Measurements from ENCODE around the gene ATG7. TPM values are rescaled to one million over a fixed set of nuclear protein-coding genes. Genes with fewer than 3 reads are reported as not detected.
A peak's percentile ranks its signal among the peaks of the same experiment; 100 is the strongest.

ATG7 gene
- total RNA-seq, 1 experiment from 2014 or later, result 50.9 TPM

DNA sequence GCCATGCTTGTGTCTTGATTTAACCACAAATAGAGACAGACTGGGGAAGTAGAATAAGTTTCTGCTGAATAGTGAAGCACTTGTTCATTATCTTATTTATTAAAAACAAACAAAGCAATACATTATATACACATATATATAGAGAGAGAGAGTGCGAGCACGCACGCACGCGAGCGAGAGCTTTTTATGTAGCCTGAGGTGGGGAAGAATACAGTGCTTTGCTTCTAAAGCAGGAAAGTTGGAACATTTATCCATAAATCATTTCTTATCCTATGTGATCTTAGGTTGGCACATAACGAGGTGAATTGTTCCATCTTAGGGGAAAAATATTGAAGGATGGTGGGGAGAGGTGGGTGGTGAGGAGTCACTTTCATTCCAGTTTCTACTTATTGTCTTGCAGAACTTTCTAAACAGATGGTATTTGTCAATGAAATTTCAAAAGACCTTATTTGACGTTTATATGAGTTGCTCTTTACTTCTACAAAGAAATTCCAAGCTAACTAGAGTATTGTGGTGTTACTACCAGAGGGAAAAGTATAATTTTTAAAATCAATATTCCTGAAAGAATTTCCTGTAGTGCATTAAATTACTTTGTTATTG, 110.0 kb downstream of the ATG7 start:
- H3K9ac ChIP-seq (ENCODE audit: low read length), result peak overlapping the region; percentile 50; the same call in 1 of the 2 replicates
- H3K4me1 ChIP-seq (ENCODE audit: low read length), result peaks cover 58% of the 10 kb centered on the region
- H3K27ac ChIP-seq (ENCODE audit: low read length), result peak overlapping the region; percentile 92
- H3K9me3 ChIP-seq (ENCODE audit: low read length), result no peaks in the 10 kb centered on the region
- no peaks in the 10 kb centered on the region for H3K36me3 ChIP-seq (ENCODE audit: insufficient read depth, low read length)
- no peaks in the 10 kb centered on the region for H3K9me2 ChIP-seq (replicated peaks; ENCODE audit: insufficient read depth, low read length)
- peak overlapping the region; percentile 69 for H3K4me2 ChIP-seq (ENCODE audit: low read depth, low read length, poor library complexity, severe bottlenecking)
- H2AFZ ChIP-seq (ENCODE audit: low read length), result no peak overlapping the region
- H3K27me3 ChIP-seq (ENCODE audit: low read length), result no peaks in the 10 kb centered on the region
- no peak overlapping the region for H3K4me3 ChIP-seq (ENCODE audit: low read length)
- H3K79me2 ChIP-seq (ENCODE audit: low read length), result 0 out of 2 replicates have a peak, but pooled peaks cover 3% of the 10 kb centered on the region
- H4K20me1 ChIP-seq (ENCODE audit: insufficient read depth, low read depth, low read length), result no peaks in the 10 kb centered on the region
- no peak for DNase-seq

DNA sequence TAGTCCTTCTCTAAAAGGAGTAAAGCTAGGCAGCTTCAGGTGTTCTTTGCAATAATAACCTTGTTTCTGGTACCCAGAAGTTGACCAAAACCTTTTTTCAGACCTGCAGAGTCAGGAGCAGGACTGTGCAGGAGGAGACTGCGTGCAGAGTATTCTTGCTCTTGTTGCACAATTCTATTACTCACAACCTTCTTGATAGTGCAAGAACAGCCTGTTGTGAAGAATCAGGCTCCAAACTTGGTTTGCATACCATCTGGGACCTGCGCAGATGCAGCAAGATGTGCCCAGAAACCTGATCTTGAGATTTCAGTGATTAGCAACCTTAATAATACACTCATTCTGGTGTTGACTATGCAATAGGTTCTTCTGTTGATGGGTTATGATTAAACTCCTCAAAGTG, 111.9 kb downstream of the ATG7 start:
- peaks cover 54% of the 10 kb centered on the region for H3K4me1 ChIP-seq (ENCODE audit: low read length)
- 0 out of 2 replicates have a peak, but pooled peaks cover 3% of the 10 kb centered on the region for H3K79me2 ChIP-seq (ENCODE audit: low read length)
- H3K27ac ChIP-seq (ENCODE audit: low read length), result peak overlapping the region; percentile 42; the same call in 1 of the 2 replicates
- H3K4me2 ChIP-seq (ENCODE audit: low read depth, low read length, poor library complexity, severe bottlenecking), result no peak overlapping the region
- no peaks in the 10 kb centered on the region for H3K36me3 ChIP-seq (ENCODE audit: insufficient read depth, low read length)
- no peak overlapping the region for H3K9ac ChIP-seq (ENCODE audit: low read length)
- DNase-seq, result no peak
- H4K20me1 ChIP-seq (ENCODE audit: insufficient read depth, low read depth, low read length), result no peaks in the 10 kb centered on the region
- no peak overlapping the region for H2AFZ ChIP-seq (ENCODE audit: low read length)
- no peaks in the 10 kb centered on the region for H3K9me2 ChIP-seq (replicated peaks; ENCODE audit: insufficient read depth, low read length)
- H3K27me3 ChIP-seq (ENCODE audit: low read length), result no peaks in the 10 kb centered on the region
- H3K4me3 ChIP-seq (ENCODE audit: low read length), result no peak overlapping the region
- H3K9me3 ChIP-seq (ENCODE audit: low read length), result no peaks in the 10 kb centered on the region

DNA sequence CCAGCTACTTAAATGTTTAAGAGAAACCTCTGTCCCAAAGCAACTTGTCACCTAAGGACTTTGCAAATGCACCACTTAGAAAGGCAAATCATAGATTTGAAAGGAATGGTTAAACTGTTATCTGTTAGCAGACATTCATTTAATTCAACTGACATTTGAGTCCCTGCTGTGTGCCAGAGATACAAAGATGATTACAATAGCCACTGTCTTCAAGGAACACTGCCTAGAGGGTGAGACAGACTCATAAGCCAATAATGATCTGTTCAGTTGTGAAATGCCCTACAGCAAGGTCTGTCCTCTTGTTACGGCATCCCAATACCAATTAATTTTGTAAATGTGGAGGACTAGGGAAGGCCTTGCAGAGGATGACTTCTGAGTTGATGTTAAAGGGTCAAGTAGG, 113.1 kb downstream of the ATG7 start:
- no peak overlapping the region for H3K4me3 ChIP-seq (ENCODE audit: low read length)
- no peaks in the 10 kb centered on the region for H3K9me2 ChIP-seq (replicated peaks; ENCODE audit: insufficient read depth, low read length)
- H3K9me3 ChIP-seq (ENCODE audit: low read length), result no peaks in the 10 kb centered on the region
- H3K27ac ChIP-seq (ENCODE audit: low read length), result no peak overlapping the region
- no peaks in the 10 kb centered on the region for H3K36me3 ChIP-seq (ENCODE audit: insufficient read depth, low read length)
- no peak overlapping the region for H2AFZ ChIP-seq (ENCODE audit: low read length)
- H3K9ac ChIP-seq (ENCODE audit: low read length), result no peak overlapping the region
- H3K4me2 ChIP-seq (ENCODE audit: low read depth, low read length, poor library complexity, severe bottlenecking), result no peak overlapping the region
- H3K27me3 ChIP-seq (ENCODE audit: low read length), result no peaks in the 10 kb centered on the region
- H3K79me2 ChIP-seq (ENCODE audit: low read length), result 0 out of 2 replicates have a peak, but pooled peaks cover 3% of the 10 kb centered on the region
- peaks cover 45% of the 10 kb centered on the region for H3K4me1 ChIP-seq (ENCODE audit: low read length)
- no peak for DNase-seq
- no peaks in the 10 kb centered on the region for H4K20me1 ChIP-seq (ENCODE audit: insufficient read depth, low read depth, low read length)

DNA sequence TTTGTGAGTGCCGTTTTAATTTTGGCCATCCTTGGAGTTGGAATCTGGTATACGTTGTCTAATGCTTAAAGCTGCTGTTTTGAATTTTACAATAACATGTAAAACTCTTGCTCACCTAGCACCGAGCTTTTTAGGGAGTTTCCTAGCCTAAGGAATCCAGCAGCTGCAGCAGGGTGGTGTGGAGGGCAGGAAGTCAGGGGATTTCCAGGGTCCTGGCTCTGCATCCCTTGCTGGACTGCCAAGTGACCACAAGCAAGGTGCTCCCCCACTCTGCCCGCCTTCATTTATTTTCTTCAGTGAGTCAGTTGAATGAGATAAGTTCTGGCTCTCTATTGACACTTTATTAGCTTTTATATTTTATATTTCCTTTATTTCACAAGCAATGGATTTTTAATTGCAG, 113.7 kb downstream of the ATG7 start:
- Histone ChIP-seq H3K4me2 (ENCODE audit: low read depth, low read length, poor library complexity, severe bottlenecking) (no peak overlapping the region), H3K27me3 (ENCODE audit: low read length) (no peaks in the 10 kb centered on the region), H3K36me3 (ENCODE audit: insufficient read depth, low read length) (no peaks in the 10 kb centered on the region), H3K4me1 (ENCODE audit: low read length) (peaks cover 45% of the 10 kb centered on the region), H3K9me2 (replicated peaks; ENCODE audit: insufficient read depth, low read length) (no peaks in the 10 kb centered on the region), H3K9ac (ENCODE audit: low read length) (no peak overlapping the region), H2AFZ (ENCODE audit: low read length) (no peak overlapping the region), H3K4me3 (ENCODE audit: low read length) (no peak overlapping the region), H3K79me2 (ENCODE audit: low read length) (0 out of 2 replicates have a peak, but pooled peaks cover 3% of the 10 kb centered on the region), H3K27ac (ENCODE audit: low read length) (no peak overlapping the region), H4K20me1 (ENCODE audit: insufficient read depth, low read depth, low read length) (no peaks in the 10 kb centered on the region), H3K9me3 (ENCODE audit: low read length) (no peaks in the 10 kb centered on the region)
- no peak for DNase-seq

DNA sequence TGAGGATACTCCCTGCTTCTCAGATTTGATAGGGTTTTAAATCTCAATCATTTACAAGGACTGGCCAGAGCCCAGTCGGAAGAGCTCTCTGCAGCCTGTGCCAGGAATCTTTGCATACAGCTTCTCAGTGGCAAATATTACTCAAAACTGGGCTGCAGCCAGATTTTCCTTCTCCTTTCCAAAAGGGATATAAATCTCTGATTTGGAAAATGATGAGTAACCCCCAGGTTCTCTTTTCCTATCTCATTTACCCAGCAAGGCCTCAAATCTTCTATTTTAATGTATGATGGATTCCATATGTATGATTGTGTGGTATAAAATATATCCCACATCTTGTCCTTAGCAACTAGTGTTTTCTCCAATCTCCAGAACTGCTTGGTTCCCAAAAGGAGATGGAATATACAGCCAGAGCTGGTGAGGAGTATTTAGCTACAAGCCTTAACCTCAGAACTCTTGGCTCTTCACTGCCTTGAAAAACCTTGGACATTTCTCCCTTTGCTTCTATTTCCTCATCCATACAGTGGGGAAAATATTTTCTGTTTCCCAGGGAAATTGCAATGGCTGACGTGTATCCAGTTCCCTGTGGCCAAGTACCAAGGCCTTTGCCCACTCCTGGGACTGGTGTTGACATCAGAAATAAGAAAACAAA, 114.4 kb downstream of the ATG7 start:
- H3K9ac ChIP-seq (ENCODE audit: low read length), result no peak overlapping the region
- H3K27me3 ChIP-seq (ENCODE audit: low read length), result no peaks in the 10 kb centered on the region
- DNase-seq, result no peak
- no peaks in the 10 kb centered on the region for H3K9me3 ChIP-seq (ENCODE audit: low read length)
- no peak overlapping the region for H3K27ac ChIP-seq (ENCODE audit: low read length)
- H3K36me3 ChIP-seq (ENCODE audit: insufficient read depth, low read length), result no peaks in the 10 kb centered on the region
- H3K79me2 ChIP-seq (ENCODE audit: low read length), result 0 out of 2 replicates have a peak, but pooled peaks cover 3% of the 10 kb centered on the region
- H3K9me2 ChIP-seq (replicated peaks; ENCODE audit: insufficient read depth, low read length), result no peaks in the 10 kb centered on the region
- H3K4me1 ChIP-seq (ENCODE audit: low read length), result peaks cover 45% of the 10 kb centered on the region
- no peak overlapping the region for H3K4me2 ChIP-seq (ENCODE audit: low read depth, low read length, poor library complexity, severe bottlenecking)
- no peak overlapping the region for H2AFZ ChIP-seq (ENCODE audit: low read length)
- no peak overlapping the region for H3K4me3 ChIP-seq (ENCODE audit: low read length)
- H4K20me1 ChIP-seq (ENCODE audit: insufficient read depth, low read depth, low read length), result no peaks in the 10 kb centered on the region

DNA sequence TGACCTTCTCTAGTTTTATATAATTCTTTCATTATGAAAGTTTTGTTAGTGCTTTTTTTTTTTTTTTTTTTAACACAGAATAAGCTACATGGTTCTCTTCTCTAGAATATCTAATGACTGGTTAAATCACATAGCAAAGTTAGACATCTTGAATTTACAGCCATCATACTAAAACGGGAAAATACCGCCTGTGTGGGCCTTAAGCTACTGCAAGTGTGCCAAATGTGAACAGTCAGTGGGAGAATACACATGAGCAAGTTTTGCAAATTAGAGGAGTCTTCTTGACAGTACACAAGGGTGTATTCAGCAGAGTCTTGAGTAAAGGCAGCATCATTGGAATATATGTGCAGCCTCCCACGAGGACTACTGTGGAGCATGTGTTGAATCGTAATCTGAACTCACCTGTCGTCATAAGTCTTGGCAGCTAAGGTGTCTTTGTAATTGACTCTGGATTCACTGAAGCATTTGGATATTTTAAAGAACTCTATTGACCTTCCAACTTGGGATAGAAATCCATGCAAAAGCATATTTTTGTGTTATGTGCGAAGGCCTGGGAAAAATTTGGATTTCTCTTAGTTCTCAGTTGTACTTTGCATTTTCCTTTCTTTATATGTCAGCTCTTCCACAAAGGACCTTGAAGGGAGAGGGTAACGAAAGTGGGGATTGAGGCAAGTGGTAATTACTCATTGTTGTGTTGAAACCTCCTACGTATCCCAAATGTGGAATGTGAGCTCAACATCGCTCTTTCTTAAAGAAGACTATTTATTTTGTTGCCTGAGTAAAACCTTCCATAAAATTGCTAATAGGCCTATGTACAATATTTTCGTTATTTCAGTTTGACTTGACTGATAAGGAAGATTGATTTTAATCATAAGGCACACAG, 117.4 kb downstream of the ATG7 start:
- Histone ChIP-seq H2AFZ (ENCODE audit: low read length) (no peak overlapping the region), H3K27ac (ENCODE audit: low read length) (no peak overlapping the region), H3K27me3 (ENCODE audit: low read length) (no peaks in the 10 kb centered on the region), H3K4me1 (ENCODE audit: low read length) (peaks cover 25% of the 10 kb centered on the region), H3K36me3 (ENCODE audit: insufficient read depth, low read length) (no peaks in the 10 kb centered on the region), H3K4me3 (ENCODE audit: low read length) (no peak overlapping the region), H4K20me1 (ENCODE audit: insufficient read depth, low read depth, low read length) (no peaks in the 10 kb centered on the region), H3K9me2 (replicated peaks; ENCODE audit: insufficient read depth, low read length) (no peaks in the 10 kb centered on the region), H3K9me3 (ENCODE audit: low read length) (no peaks in the 10 kb centered on the region), H3K9ac (ENCODE audit: low read length) (no peak overlapping the region), H3K79me2 (ENCODE audit: low read length) (no peaks in the 10 kb centered on the region), H3K4me2 (ENCODE audit: low read depth, low read length, poor library complexity, severe bottlenecking) (no peak overlapping the region)
- no peak for DNase-seq

DNA sequence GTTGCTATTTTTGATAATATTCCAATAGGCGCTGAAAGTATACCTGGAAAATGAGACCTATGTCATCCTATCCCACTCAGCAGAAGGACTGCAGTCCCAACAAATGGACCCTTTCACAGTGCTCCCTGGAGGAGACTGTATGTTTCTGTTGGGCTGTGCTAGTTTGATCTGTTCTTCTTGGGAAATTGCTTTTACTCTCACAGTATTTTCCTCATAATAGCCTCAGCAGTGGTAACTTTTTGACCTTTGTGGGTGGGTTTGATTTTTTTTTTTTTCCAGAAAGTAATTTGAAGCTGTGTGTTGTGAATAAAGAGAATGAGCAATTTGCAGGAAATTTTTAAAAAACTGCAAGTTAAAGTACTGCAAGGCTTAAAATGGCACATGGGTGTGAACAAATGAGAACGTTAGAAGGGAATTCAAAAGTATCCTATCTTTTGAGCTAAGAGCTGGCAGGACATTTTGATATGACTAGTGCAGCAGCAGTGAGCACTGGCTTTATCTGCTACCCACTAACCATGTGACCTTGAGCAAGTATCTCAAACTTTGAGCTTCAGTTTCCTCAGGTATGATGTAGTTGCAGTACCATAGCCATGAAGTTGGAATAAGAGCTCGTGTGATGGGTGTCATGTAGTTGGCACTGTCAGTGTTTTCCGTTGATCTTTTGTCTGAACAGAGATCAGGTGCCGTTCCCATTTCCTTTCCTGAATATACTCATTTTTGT, 118.4 kb downstream of the ATG7 start:
- H3K27ac ChIP-seq (ENCODE audit: low read length), result peak overlapping the region; percentile 25; the same call in 1 of the 2 replicates
- H3K4me1 ChIP-seq (ENCODE audit: low read length), result peaks cover 25% of the 10 kb centered on the region
- H2AFZ ChIP-seq (ENCODE audit: low read length), result no peak overlapping the region
- no peak for DNase-seq
- no peaks in the 10 kb centered on the region for H4K20me1 ChIP-seq (ENCODE audit: insufficient read depth, low read depth, low read length)
- no peaks in the 10 kb centered on the region for H3K36me3 ChIP-seq (ENCODE audit: insufficient read depth, low read length)
- no peaks in the 10 kb centered on the region for H3K27me3 ChIP-seq (ENCODE audit: low read length)
- no peaks in the 10 kb centered on the region for H3K9me3 ChIP-seq (ENCODE audit: low read length)
- no peaks in the 10 kb centered on the region for H3K9me2 ChIP-seq (replicated peaks; ENCODE audit: insufficient read depth, low read length)
- H3K4me3 ChIP-seq (ENCODE audit: low read length), result no peak overlapping the region
- no peaks in the 10 kb centered on the region for H3K79me2 ChIP-seq (ENCODE audit: low read length)
- no peak overlapping the region for H3K4me2 ChIP-seq (ENCODE audit: low read depth, low read length, poor library complexity, severe bottlenecking)
- no peak overlapping the region for H3K9ac ChIP-seq (ENCODE audit: low read length)
